Measurements from ENCODE around the gene GNB3.
A peak's percentile ranks its signal among the peaks of the same experiment; 100 is the strongest.
"Not testable (repeated sequence)": the region's sequence is repeated elsewhere in the genome, so short reads cannot be mapped to it uniquely, and the experiment has no call there.

GNB3 gene

GRCh38 chr12:6868211-6869048, 27.7 kb downstream of the GNB3 start:
- H3K4me3 ChIP-seq (ENCODE audit: low read length) = peak overlapping the region; percentile 77
- no peak for TF ChIP-seq ZNF274 (IDR thresholded peaks at IDR 0.05; ENCODE audit: low read depth, low read length)

- peak overlapping the region; percentile 77 for H3K4me3 ChIP-seq (ENCODE audit: low read length)
- no peak for TF ChIP-seq ZNF274 (IDR thresholded peaks at IDR 0.05; ENCODE audit: low read depth, low read length)
These were observed 28.6 kb downstream of the GNB3 start for GRCh38 chr12:6869049-6870021.

GRCh38 chr12:6870304-6870703, 29.6 kb downstream of the GNB3 start:
- not testable (repeated sequence) for H3K4me3 ChIP-seq (ENCODE audit: low read length)

GRCh38 chr12:6871052-6871957, 30.6 kb downstream of the GNB3 start:
- peak overlapping the region; percentile 64; the same call in 1 of the 2 replicates for H3K4me3 ChIP-seq (ENCODE audit: low read length)
- TF ChIP-seq ZNF274 (IDR thresholded peaks at IDR 0.05; ENCODE audit: low read depth, low read length) = no peak

GRCh38 chr12:6872073-6873048, 31.6 kb downstream of the GNB3 start:
- TF ChIP-seq ZNF274 (IDR thresholded peaks at IDR 0.05; ENCODE audit: low read depth, low read length) = no peak
- peak overlapping the region; percentile 64 for H3K4me3 ChIP-seq (ENCODE audit: low read length)

GRCh38 chr12:6873094-6874014, 32.6 kb downstream of the GNB3 start, which contains the start of gene SPSB2:
Gene SPSB2 (minus strand): TSS chr12:6873303. CDS start chr12:6872901, 402 bp downstream.
- TF ChIP-seq ZNF274 (IDR thresholded peaks at IDR 0.05; ENCODE audit: low read depth, low read length) = no peak
- peak within 1 kb of the TSS; percentile 69 for H3K4me3 ChIP-seq (ENCODE audit: low read length)

GRCh38 chr12:6874015-6874368, 33.3 kb downstream of the GNB3 start:
- H3K4me3 ChIP-seq (ENCODE audit: low read length) = peak overlapping the region; percentile 69; the same call in 1 of the 2 replicates

GRCh38 chr12:6879824-6880223, 39.1 kb downstream of the GNB3 start:
- not testable (repeated sequence) for H3K4me3 ChIP-seq (ENCODE audit: low read length)

GRCh38 chr12:6883252-6883651, 42.5 kb downstream of the GNB3 start:
- no peak for TF ChIP-seq ZNF274 (IDR thresholded peaks at IDR 0.05; ENCODE audit: low read depth, low read length)
- no peak overlapping the region for H3K4me3 ChIP-seq (ENCODE audit: low read length)

- TF ChIP-seq ZNF274 (IDR thresholded peaks at IDR 0.05; ENCODE audit: low read depth, low read length) = no peak
- H3K4me3 ChIP-seq (ENCODE audit: low read length) = no peak overlapping the region
These were observed 43.0 kb downstream of the GNB3 start for GRCh38 chr12:6883683-6884082.

GRCh38 chr12:6884539-6884938, 43.8 kb downstream of the GNB3 start:
- no peak overlapping the region for H3K4me3 ChIP-seq (ENCODE audit: low read length)
- no peak for TF ChIP-seq ZNF274 (IDR thresholded peaks at IDR 0.05; ENCODE audit: low read depth, low read length)

GRCh38 chr12:6886206-6886999, 45.7 kb downstream of the GNB3 start:
- H3K4me3 ChIP-seq (ENCODE audit: low read length) = not testable (repeated sequence)
